HG03060 (cell line): Measurements from ENCODE around the gene LGALS7.

Experiments
- ATAC-seq: cut with Tn5 transposase; IDR thresholded peaks from one replicate; pipeline ENCODE4 v1.9.1; 2021; ENCODE audit warnings: low read depth, moderate number of reproducible peaks; ENCODE audit not compliant: unreplicated experiment

Gene LGALS7

GRCh38 chr19:38728752-38729541 lies 44.4 kb downstream of the LGALS7 start:
- ATAC-seq = no peak

- no peak for ATAC-seq
Measured at GRCh38 chr19:38727868-38728660, 45.3 kb downstream of the LGALS7 start.

- no peak for ATAC-seq
Measured at GRCh38 chr19:38727306-38727867, 45.9 kb downstream of the LGALS7 start.

- no peak for ATAC-seq
Measured at GRCh38 chr19:38726761-38727301, 46.5 kb downstream of the LGALS7 start.

- no peak for ATAC-seq
Measured at GRCh38 chr19:38726284-38726673, 47.0 kb downstream of the LGALS7 start.

- ATAC-seq = no peak
Measured at GRCh38 chr19:38725469-38726283, 47.6 kb downstream of the LGALS7 start.

GRCh38 chr19:38723990-38724854 lies 49.1 kb downstream of the LGALS7 start:
- no peak for ATAC-seq

- ATAC-seq = no peak
Measured at GRCh38 chr19:38723606-38723965, 49.7 kb downstream of the LGALS7 start.

GRCh38 chr19:38722947-38723605 lies 50.2 kb downstream of the LGALS7 start:
- no peak for ATAC-seq

- no peak for ATAC-seq
Measured at GRCh38 chr19:38721979-38722773, 51.1 kb downstream of the LGALS7 start.

GRCh38 chr19:38721496-38721895 lies 51.8 kb downstream of the LGALS7 start:
- no peak for ATAC-seq
